ENCODE measurements around the gene UBTF. TPM values are rescaled to one million over a fixed set of nuclear protein-coding genes. Genes with fewer than 3 reads are reported as not detected.

Gene UBTF
- total and polyA plus RNA-seq, 9 of the 15 experiments (the other 6 are each of a cell fraction or from before 2014, with no cell fraction given): 1.2 to 113 (median 83.6) TPM

DNA sequence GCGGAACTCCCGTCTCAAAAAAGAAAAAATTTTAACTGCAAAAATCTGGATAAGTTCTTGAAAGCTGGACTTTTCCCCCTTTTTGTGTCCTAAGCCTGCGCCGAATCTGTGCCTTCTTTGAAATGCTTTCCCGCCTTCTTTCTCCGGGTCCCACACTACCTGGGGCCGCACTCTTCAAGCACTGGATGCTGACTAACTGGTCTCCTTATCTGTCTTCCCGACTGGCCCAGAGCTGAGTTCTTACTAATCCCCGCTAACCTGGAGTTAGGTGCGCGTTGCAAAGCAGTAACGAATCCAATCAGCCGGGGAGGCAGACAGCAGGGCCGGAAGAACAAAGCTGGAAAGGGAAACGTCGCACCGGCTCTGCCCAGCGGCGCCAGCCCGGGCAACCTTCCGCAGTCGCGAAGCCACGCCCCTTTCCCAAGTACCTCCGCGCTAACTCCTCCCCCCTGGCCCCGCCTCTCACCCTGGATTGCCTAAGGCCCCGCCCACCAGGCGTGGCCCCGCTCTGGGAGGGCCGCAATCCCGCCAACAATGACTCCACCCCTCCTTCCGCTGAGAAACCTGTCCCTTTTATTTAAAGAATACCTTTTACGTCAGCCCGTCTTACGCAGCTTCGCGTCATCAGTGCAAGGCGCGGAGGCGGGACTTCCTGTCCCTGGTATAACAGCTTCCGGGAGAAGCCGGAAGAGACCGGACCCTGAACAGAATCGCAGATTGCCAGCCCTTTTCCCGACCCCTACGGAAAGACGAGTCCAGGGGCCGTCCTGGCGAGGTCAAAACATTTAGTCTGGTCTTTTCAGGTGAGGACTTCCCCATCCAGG is 33.0 kb downstream of the UBTF start, which contains the start of gene TMUB2 (continued):
- TF ChIP-seq NFIX (CRISPR knock-in tag; IDR thresholded peaks at IDR 0.05; ENCODE audit: low read depth): no peak
- no peak for TF ChIP-seq HMG20B (CRISPR knock-in tag; IDR thresholded peaks at IDR 0.05)
- peak in 1 of 2 experiments; percentile 44; a peak in 1 of 4 replicates for TF ChIP-seq FOXK2 (conservative IDR thresholded peaks at IDR 0.05 in 1 of 2, IDR thresholded peaks at IDR 0.05 in 1 of 2; ENCODE audit: low read depth in 2 of 2)
- TF ChIP-seq GABPB2 (CRISPR knock-in tag; conservative IDR thresholded peaks at IDR 0.05): no peak
- TF ChIP-seq ZNF77 (CRISPR knock-in tag; IDR thresholded peaks at IDR 0.05): no peak
- TF ChIP-seq DPF2 (IDR thresholded peaks at IDR 0.05): peak; percentile 77
- no peak for TF ChIP-seq ZNF347 (CRISPR knock-in tag; IDR thresholded peaks at IDR 0.05; ENCODE audit: low read depth)
- no peak for TF ChIP-seq ZNF445 (CRISPR knock-in tag; IDR thresholded peaks at IDR 0.05; ENCODE audit: low read depth)
- TF ChIP-seq SMARCC2 (IDR thresholded peaks at IDR 0.05; ENCODE audit: low read depth): no peak
- no peak for TF ChIP-seq PTTG1 (tag; IDR thresholded peaks at IDR 0.05; ENCODE audit: low read depth)
- no peak for TF ChIP-seq ZNF224 (CRISPR knock-in tag; IDR thresholded peaks at IDR 0.05)
- no peak for TF ChIP-seq NCOR1 (IDR thresholded peaks at IDR 0.05)
- TF ChIP-seq, protein P1, sequence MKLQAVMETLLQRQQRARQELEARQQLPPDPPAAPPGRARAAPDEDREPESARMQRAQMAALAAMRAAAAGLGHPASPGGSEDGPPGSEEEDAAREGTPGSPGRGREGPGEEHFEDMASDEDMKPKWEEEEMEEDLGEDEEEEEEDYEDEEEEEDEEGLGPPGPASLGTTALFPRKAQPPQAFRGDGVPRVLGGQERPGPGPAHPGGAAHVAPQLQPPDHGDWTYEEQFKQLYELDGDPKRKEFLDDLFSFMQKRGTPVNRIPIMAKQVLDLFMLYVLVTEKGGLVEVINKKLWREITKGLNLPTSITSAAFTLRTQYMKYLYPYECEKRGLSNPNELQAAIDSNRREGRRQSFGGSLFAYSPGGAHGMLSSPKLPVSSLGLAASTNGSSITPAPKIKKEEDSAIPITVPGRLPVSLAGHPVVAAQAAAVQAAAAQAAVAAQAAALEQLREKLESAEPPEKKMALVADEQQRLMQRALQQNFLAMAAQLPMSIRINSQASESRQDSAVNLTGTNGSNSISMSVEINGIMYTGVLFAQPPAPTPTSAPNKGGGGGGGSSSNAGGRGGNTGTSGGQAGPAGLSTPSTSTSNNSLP (IDR thresholded peaks at IDR 0.05; ENCODE audit: borderline replicate concordance, low read depth, low read length): no peak
- TF ChIP-seq FOXJ3 (CRISPR knock-in tag; IDR thresholded peaks at IDR 0.05): no peak
- peak; percentile 83 for TF ChIP-seq PML (IDR thresholded peaks at IDR 0.05; ENCODE audit: low read length)
- no peak for TF ChIP-seq PCBP1 (IDR thresholded peaks at IDR 0.05; ENCODE audit: low read depth, low read length, poor library complexity, severe bottlenecking)
- TF ChIP-seq, protein P2, sequence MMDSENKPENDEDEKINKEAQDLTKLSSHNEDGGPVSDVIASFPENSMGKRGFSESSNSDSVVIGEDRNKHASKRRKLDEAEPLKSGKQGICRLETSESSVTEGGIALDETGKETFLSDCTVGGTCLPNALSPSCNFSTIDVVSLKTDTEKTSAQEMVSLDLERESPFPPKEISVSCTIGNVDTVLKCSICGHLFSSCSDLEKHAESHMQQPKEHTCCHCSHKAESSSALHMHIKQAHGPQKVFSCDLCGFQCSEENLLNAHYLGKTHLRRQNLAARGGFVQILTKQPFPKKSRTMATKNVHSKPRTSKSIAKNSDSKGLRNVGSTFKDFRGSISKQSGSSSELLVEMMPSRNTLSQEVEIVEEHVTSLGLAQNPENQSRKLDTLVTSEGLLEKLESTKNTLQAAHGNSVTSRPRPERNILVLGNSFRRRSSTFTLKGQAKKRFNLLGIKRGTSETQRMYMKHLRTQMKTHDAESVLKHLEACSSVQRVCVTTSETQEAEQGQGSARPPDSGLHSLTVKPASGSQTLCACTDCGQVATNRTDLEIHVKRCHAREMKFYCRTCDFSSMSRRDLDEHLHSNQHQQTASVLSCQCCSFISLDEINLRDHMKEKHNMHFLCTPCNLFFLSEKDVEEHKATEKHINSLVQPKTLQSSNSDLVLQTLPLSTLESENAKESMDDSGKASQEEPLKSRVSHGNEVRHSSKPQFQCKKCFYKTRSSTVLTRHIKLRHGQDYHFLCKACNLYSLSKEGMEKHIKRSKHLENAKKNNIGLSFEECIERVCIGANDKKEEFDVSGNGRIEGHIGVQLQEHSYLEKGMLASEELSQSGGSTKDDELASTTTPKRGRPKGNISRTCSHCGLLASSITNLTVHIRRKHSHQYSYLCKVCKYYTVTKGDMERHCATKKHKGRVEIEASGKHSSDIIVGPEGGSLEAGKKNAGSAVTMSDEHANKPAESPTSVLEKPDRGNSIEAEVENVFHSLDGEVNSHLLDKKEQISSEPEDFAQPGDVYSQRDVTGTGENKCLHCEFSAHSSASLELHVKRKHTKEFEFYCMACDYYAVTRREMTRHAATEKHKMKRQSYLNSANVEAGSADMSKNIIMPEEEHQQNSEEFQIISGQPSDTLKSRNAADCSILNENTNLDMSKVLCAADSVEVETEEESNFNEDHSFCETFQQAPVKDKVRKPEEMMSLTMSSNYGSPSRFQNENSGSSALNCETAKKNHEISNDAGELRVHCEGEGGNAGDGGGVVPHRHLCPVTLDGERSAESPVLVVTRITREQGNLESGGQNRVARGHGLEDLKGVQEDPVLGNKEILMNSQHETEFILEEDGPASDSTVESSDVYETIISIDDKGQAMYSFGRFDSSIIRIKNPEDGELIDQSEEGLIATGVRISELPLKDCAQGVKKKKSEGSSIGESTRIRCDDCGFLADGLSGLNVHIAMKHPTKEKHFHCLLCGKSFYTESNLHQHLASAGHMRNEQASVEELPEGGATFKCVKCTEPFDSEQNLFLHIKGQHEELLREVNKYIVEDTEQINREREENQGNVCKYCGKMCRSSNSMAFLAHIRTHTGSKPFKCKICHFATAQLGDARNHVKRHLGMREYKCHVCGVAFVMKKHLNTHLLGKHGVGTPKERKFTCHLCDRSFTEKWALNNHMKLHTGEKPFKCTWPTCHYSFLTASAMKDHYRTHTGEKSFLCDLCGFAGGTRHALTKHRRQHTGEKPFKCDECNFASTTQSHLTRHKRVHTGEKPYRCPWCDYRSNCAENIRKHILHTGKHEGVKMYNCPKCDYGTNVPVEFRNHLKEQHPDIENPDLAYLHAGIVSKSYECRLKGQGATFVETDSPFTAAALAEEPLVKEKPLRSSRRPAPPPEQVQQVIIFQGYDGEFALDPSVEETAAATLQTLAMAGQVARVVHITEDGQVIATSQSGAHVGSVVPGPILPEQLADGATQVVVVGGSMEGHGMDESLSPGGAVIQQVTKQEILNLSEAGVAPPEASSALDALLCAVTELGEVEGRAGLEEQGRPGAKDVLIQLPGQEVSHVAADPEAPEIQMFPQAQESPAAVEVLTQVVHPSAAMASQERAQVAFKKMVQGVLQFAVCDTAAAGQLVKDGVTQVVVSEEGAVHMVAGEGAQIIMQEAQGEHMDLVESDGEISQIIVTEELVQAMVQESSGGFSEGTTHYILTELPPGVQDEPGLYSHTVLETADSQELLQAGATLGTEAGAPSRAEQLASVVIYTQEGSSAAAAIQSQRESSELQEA (IDR thresholded peaks at IDR 0.05; ENCODE audit: low read depth): no peak
- TF ChIP-seq PTBP1 (IDR thresholded peaks at IDR 0.05; ENCODE audit: low read depth, low read length): no peak
- TF ChIP-seq NFXL1 (CRISPR knock-in tag; IDR thresholded peaks at IDR 0.05): no peak
- no peak for TF ChIP-seq DMBX1 (CRISPR knock-in tag; IDR thresholded peaks at IDR 0.05; ENCODE audit: borderline replicate concordance)

Data from K562 (cell line).